ENCODE measurements around the gene CARD9.

The CARD9 gene

GRCh38 chr9:136318776-136319241 is 54.7 kb downstream of the CARD9 start:
- peak in 1 of 2 experiments; percentile 47 for DNase-seq

GRCh38 chr9:136318111-136318775 is 55.2 kb downstream of the CARD9 start:
- no peak for DNase-seq

- no peak for DNase-seq
Observed at GRCh38 chr9:136317695-136318094, 55.8 kb downstream of the CARD9 start.

GRCh38 chr9:136316896-136317676 is 56.4 kb downstream of the CARD9 start:
- DNase-seq: peak; percentile 77 to 90

GRCh38 chr9:136316271-136316751 is 57.2 kb downstream of the CARD9 start:
- no peak for DNase-seq

- DNase-seq: no peak
Observed at GRCh38 chr9:136314944-136315343, 58.5 kb downstream of the CARD9 start.

- DNase-seq: no peak
Observed at GRCh38 chr9:136314056-136314416, 59.4 kb downstream of the CARD9 start.

All from NCI-H524 (cell line).